ENCODE measurements around the gene SHB. TPM values are rescaled to one million over a fixed set of nuclear protein-coding genes. Genes with fewer than 3 reads are reported as not detected.

SHB gene
- total and polyA plus RNA-seq, 8 donors, result 16.1 to 26.8 (median 21.9) TPM

- Histone ChIP-seq H3K4me1 (no peaks in the 10 kb centered on the region), H3K36me3 (no peaks in the 10 kb centered on the region), H3K27ac (no peak overlapping the region), H3K4me3 (no peak overlapping the region), H3K27me3 (no peaks in the 10 kb centered on the region), H3K9me3 (no peaks in the 10 kb centered on the region)
- DNase-seq (no peak), ATAC-seq (no peak)
- TF ChIP-seq, protein P1, sequence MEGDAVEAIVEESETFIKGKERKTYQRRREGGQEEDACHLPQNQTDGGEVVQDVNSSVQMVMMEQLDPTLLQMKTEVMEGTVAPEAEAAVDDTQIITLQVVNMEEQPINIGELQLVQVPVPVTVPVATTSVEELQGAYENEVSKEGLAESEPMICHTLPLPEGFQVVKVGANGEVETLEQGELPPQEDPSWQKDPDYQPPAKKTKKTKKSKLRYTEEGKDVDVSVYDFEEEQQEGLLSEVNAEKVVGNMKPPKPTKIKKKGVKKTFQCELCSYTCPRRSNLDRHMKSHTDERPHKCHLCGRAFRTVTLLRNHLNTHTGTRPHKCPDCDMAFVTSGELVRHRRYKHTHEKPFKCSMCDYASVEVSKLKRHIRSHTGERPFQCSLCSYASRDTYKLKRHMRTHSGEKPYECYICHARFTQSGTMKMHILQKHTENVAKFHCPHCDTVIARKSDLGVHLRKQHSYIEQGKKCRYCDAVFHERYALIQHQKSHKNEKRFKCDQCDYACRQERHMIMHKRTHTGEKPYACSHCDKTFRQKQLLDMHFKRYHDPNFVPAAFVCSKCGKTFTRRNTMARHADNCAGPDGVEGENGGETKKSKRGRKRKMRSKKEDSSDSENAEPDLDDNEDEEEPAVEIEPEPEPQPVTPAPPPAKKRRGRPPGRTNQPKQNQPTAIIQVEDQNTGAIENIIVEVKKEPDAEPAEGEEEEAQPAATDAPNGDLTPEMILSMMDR (IDR thresholded peaks at IDR 0.05), result no peak
- intact Hi-C loops (cut with DNase I), result no loop called here
Observed at GRCh38 chr9:38096238-38096805, 27.3 kb upstream of the SHB start.

GRCh38 chr9:38094165-38094564 lies 25.1 kb upstream of the SHB start:
- Histone ChIP-seq H3K27ac (no peak overlapping the region), H3K27me3 (no peaks in the 10 kb centered on the region), H3K9me3 (no peaks in the 10 kb centered on the region), H3K4me3 (no peak overlapping the region), H3K4me1 (no peaks in the 10 kb centered on the region), H3K36me3 (no peaks in the 10 kb centered on the region)
- DNase-seq (no peak), ATAC-seq (no peak)
- TF ChIP-seq, protein P1 (IDR thresholded peaks at IDR 0.05), result no peak
- intact Hi-C loops (cut with DNase I), result no loop called here

DNA sequence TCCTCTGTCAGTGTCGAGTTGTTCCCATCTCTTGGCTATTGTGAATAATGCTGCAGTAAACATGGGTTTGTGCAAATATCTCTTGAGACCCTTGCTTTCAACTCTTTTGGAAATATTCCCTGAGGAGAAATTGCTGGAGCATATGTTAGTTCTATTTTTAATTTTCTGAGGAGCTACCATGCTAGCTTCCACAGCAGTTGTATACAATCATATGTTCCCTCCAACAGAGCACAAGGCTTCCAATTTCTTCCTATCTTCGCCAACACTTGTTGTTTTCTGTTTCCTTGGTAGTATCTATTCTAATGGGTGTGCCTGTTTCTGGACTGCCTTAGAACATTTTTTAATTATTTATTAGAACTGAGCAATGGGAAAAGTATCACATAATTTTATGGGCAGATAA lies 23.6 kb upstream of the SHB start:
- Histone ChIP-seq H3K4me3 (no peak overlapping the region), H3K27me3 (no peaks in the 10 kb centered on the region), H3K9me3 (no peaks in the 10 kb centered on the region), H3K27ac (no peak overlapping the region), H3K36me3 (no peaks in the 10 kb centered on the region), H3K4me1 (peaks cover 0 to 6% of the 10 kb centered on the region in 2 donors)
- DNase-seq (no peak), ATAC-seq (no peak)
- intact Hi-C loops (cut with DNase I), result no loop called here
- TF ChIP-seq, protein P1 (IDR thresholded peaks at IDR 0.05), result no peak

GRCh38 chr9:38092200-38092524 lies 23.1 kb upstream of the SHB start:
- Histone ChIP-seq H3K9me3 (no peaks in the 10 kb centered on the region), H3K27ac (no peak overlapping the region), H3K27me3 (no peaks in the 10 kb centered on the region), H3K36me3 (no peaks in the 10 kb centered on the region), H3K4me3 (no peak overlapping the region), H3K4me1 (peaks cover 0 to 6% of the 10 kb centered on the region in 2 donors)
- intact Hi-C loops (cut with DNase I), result no loop called here
- no peak for ATAC-seq
- TF ChIP-seq, protein P1 (IDR thresholded peaks at IDR 0.05), result no peak
- DNase-seq, result no peak

- intact Hi-C loops (cut with DNase I), result no loop called here
- H3K4me1 ChIP-seq, result peaks cover 0 to 6% of the 10 kb centered on the region in 2 donors
- no peak overlapping the region for H3K27ac ChIP-seq
- H3K27me3 ChIP-seq, result no peaks in the 10 kb centered on the region
- H3K36me3 ChIP-seq, result no peaks in the 10 kb centered on the region
- DNase-seq (no peak), ATAC-seq (no peak)
- H3K9me3 ChIP-seq, result no peaks in the 10 kb centered on the region
- H3K4me3 ChIP-seq, result no peak overlapping the region
- TF ChIP-seq, protein P1 (IDR thresholded peaks at IDR 0.05), result no peak
Observed at GRCh38 chr9:38091310-38092199, 22.5 kb upstream of the SHB start.

Data from left lung (tissue), 10 donors.